ENCODE results near the gene GLT1D1.

- TF ChIP-seq CTCF (IDR thresholded peaks at IDR 0.05) (no peak), POLR2A (IDR thresholded peaks at IDR 0.05) (no peak), POLR2AphosphoS5 (IDR thresholded peaks at IDR 0.05) (no peak)
Measured at GRCh38 chr12:128819293-128820144, 33.8 kb upstream of the GLT1D1 start.
